HEK293 (cell line): ENCODE measurements around the gene SLC19A1.

Experiments
- CTCF ChIA-PET: fragments of 350-600 bp; formaldehyde crosslinking; extraction: SDS; loops from one replicate; lab custom pipeline; 2021; ENCODE audit warnings: antibody characterized with exemption; lab: Yijun Ruan, JAX
- POLR2A ChIA-PET: fragments of 300-600 bp; formaldehyde crosslinking; extraction: SDS; loops from one replicate; lab custom pipeline; 2020; ENCODE audit warnings: antibody characterized with exemption, inconsistent platforms; lab: Yijun Ruan, JAX
- H3K27ac ChIP-seq: fragments of 200-500 bp; sonication (Bioruptor generic); 2 replicates; pipeline ENCODE4 v1.5.1; 2014; ENCODE audit warnings: low read depth, low read length, control low read depth, inconsistent platforms; ENCODE audit errors: extremely low read depth
- H3K36me3 ChIP-seq, 2 experiments: fragments of 200-500 bp in 1 of 2; sonication (Bioruptor generic) in 1 of 2; 1 replicate in 1 of 2; 2 replicates in 1 of 2; pipeline ENCODE4 v1.5.1; 2014 to 2017; ENCODE audit warnings: inconsistent platforms in 2 of 2, low read length in 2 of 2; ENCODE audit not compliant: control insufficient read depth in 2 of 2, insufficient read depth in 1 of 2
- H3K4me1 ChIP-seq: fragments of 200-500 bp; sonication (Bioruptor generic); 2 replicates; pipeline ENCODE4 v1.5.1; 2014; ENCODE audit warnings: mild to moderate bottlenecking, low read length, inconsistent platforms; ENCODE audit not compliant: control insufficient read depth, insufficient read depth
- H3K4me3 ChIP-seq: 2 replicates; pipeline ENCODE4 v1.5.1; 2011; ENCODE audit warnings: low read depth, mild to moderate bottlenecking, control low read depth, low read length, moderate library complexity
- H3K9me3 ChIP-seq: fragments of 200-500 bp; sonication (Bioruptor generic); 2 replicates; pipeline ENCODE4 v1.5.1; 2014; ENCODE audit warnings: low read depth, low read length, inconsistent platforms; ENCODE audit not compliant: control insufficient read depth, insufficient read depth
- EGR2 ChIP-seq: fragments of 450-650 bp; formaldehyde crosslinking; IDR thresholded peaks from 2 replicates; pipeline ENCODE4 v1.5.1; 2016; ENCODE audit warnings: low read depth, missing biosample characterization, missing genetic modification characterization
- GLI2 ChIP-seq: fragments of 450-650 bp; formaldehyde crosslinking; IDR thresholded peaks from 2 replicates; pipeline ENCODE4; 2017; ENCODE audit warnings: missing biosample characterization, missing genetic modification characterization, low read depth, borderline replicate concordance
- GLIS2 ChIP-seq: fragments of 450-650 bp; formaldehyde crosslinking; IDR thresholded peaks from 2 replicates; pipeline ENCODE4 v1.5.1; 2016; ENCODE audit warnings: missing biosample characterization, missing genetic modification characterization
- KLF17 ChIP-seq: fragments of 450-650 bp; formaldehyde crosslinking; IDR thresholded peaks from 2 replicates; pipeline ENCODE4 v1.5.1; 2016; ENCODE audit warnings: missing biosample characterization, missing genetic modification characterization
- KLF9 ChIP-seq: fragments of 450-650 bp; formaldehyde crosslinking; IDR thresholded peaks from 2 replicates; pipeline ENCODE4 v1.5.1; 2016; ENCODE audit warnings: missing biosample characterization, missing genetic modification characterization, low read depth
- PRDM10 ChIP-seq: fragments of 450-650 bp; formaldehyde crosslinking; IDR thresholded peaks from 2 replicates; pipeline ENCODE4 v1.5.1; 2016; ENCODE audit warnings: missing biosample characterization, missing genetic modification characterization
- SCRT1 ChIP-seq: fragments of 450-650 bp; formaldehyde crosslinking; IDR thresholded peaks from 2 replicates; pipeline ENCODE4 v1.5.1; 2016; ENCODE audit warnings: missing biosample characterization, missing genetic modification characterization, borderline replicate concordance
- YY1 ChIP-seq: fragments of 450-650 bp; formaldehyde crosslinking; IDR thresholded peaks from 2 replicates; pipeline ENCODE4 v1.5.1; 2018; ENCODE audit warnings: missing biosample characterization, missing genetic modification characterization
- ZFHX2 ChIP-seq: fragments of 450-650 bp; formaldehyde crosslinking; conservative IDR thresholded peaks from 2 replicates; pipeline ENCODE4 v1.5.1; 2016; ENCODE audit warnings: missing biosample characterization, missing genetic modification characterization
- ZIC2 ChIP-seq: fragments of 450-650 bp; formaldehyde crosslinking; IDR thresholded peaks from 2 replicates; pipeline ENCODE4 v1.5.1; 2016; ENCODE audit warnings: missing biosample characterization, missing genetic modification characterization
- ZNF132 ChIP-seq: fragments of 450-650 bp; formaldehyde crosslinking; IDR thresholded peaks from 2 replicates; pipeline ENCODE4 v1.5.1; 2017; ENCODE audit warnings: missing biosample characterization, missing genetic modification characterization, borderline replicate concordance
- ZNF16 ChIP-seq: fragments of 450-650 bp; formaldehyde crosslinking; IDR thresholded peaks from 2 replicates; pipeline ENCODE4 v1.5.1; 2016; ENCODE audit warnings: low read depth, missing biosample characterization, missing genetic modification characterization
- ZNF214 ChIP-seq: fragments of 450-650 bp; formaldehyde crosslinking; IDR thresholded peaks from 2 replicates; pipeline ENCODE4 v1.5.1; 2017; ENCODE audit warnings: missing biosample characterization, mild to moderate bottlenecking, missing genetic modification characterization, borderline replicate concordance
- ZNF221 ChIP-seq: fragments of 450-650 bp; formaldehyde crosslinking; IDR thresholded peaks from 2 replicates; pipeline ENCODE4 v1.5.1; 2017; ENCODE audit warnings: missing biosample characterization, missing genetic modification characterization, borderline replicate concordance
- ZNF292 ChIP-seq: fragments of 450-650 bp; formaldehyde crosslinking; IDR thresholded peaks from 2 replicates; pipeline ENCODE4 v1.5.1; 2016; ENCODE audit warnings: low read depth, missing biosample characterization, missing genetic modification characterization, borderline replicate concordance
- ZNF423 ChIP-seq: fragments of 450-650 bp; formaldehyde crosslinking; IDR thresholded peaks from 2 replicates; pipeline ENCODE4 v1.5.1; 2016; ENCODE audit warnings: missing biosample characterization, missing genetic modification characterization
- ZNF501 ChIP-seq: fragments of 450-650 bp; formaldehyde crosslinking; IDR thresholded peaks from 2 replicates; pipeline ENCODE4 v1.5.1; 2016; ENCODE audit warnings: missing biosample characterization, missing genetic modification characterization
- ZNF571 ChIP-seq: fragments of 450-650 bp; formaldehyde crosslinking; IDR thresholded peaks from 2 replicates; pipeline ENCODE4 v1.5.0; 2017; ENCODE audit warnings: missing biosample characterization, missing genetic modification characterization
- ZNF623 ChIP-seq: fragments of 450-650 bp; formaldehyde crosslinking; IDR thresholded peaks from 2 replicates; pipeline ENCODE4 v1.5.1; 2016; ENCODE audit warnings: missing biosample characterization, missing genetic modification characterization
- ZNF677 ChIP-seq: fragments of 450-650 bp; IDR thresholded peaks from 2 replicates; pipeline ENCODE4 v1.5.0; 2018; ENCODE audit warnings: missing biosample characterization, mild to moderate bottlenecking, missing genetic modification characterization, moderate library complexity
- ZNF777 ChIP-seq: fragments of 450-650 bp; formaldehyde crosslinking; IDR thresholded peaks from 2 replicates; pipeline ENCODE4 v1.5.1; 2017; ENCODE audit warnings: missing biosample characterization, missing genetic modification characterization, borderline replicate concordance
- ZNF843 ChIP-seq: fragments of 450-650 bp; formaldehyde crosslinking; IDR thresholded peaks from 2 replicates; pipeline ENCODE4 v1.5.1; 2016; ENCODE audit warnings: missing biosample characterization, missing genetic modification characterization
- ZSCAN18 ChIP-seq: fragments of 450-650 bp; formaldehyde crosslinking; IDR thresholded peaks from 2 replicates; pipeline ENCODE4 v1.5.1; 2016; ENCODE audit warnings: missing biosample characterization, missing genetic modification characterization

SLC19A1 gene

GRCh38 chr21:45511661-45512431 lies 30.4 kb downstream of the SLC19A1 start:
- CTCF ChIA-PET, result no interaction called here
- no peak overlapping the region for H3K4me3 ChIP-seq
- POLR2A ChIA-PET, result no interaction called here
- no peaks in the 10 kb centered on the region for H3K9me3 ChIP-seq
- H3K27ac ChIP-seq, result peak overlapping the region; percentile 22
- H3K4me1 ChIP-seq, result no peaks in the 10 kb centered on the region
- H3K36me3 ChIP-seq, result peaks cover 0 to 49% of the 10 kb centered on the region in 2 experiments; a peak in 2 of 3 replicates
- 0 out of 2 replicates have a peak, but pooled peaks have one; percentile 38 for TF ChIP-seq GLIS2 (tag by site-specific recombination)
- TF ChIP-seq ZNF843 (tag by site-specific recombination), result no peak
- TF ChIP-seq ZFHX2 (tag by site-specific recombination), result peak; percentile 7; the same call in 1 of the 2 replicates
- TF ChIP-seq ZIC2 (tag by site-specific recombination), result peak; percentile 91
- TF ChIP-seq YY1 (tag by site-specific recombination), result no peak
- TF ChIP-seq PRDM10, result no peak

- ChIA-PET POLR2A (no interaction called here), CTCF (no interaction called here)
- H3K4me3 ChIP-seq, result no peak overlapping the region
- H3K36me3 ChIP-seq, result peaks cover 0 to 42% of the 10 kb centered on the region in 2 experiments; a peak in 2 of 3 replicates
- no peak overlapping the region for H3K27ac ChIP-seq
- no peaks in the 10 kb centered on the region for H3K9me3 ChIP-seq
- TF ChIP-seq KLF17 (tag by site-specific recombination), result no peak
- TF ChIP-seq ZFHX2 (tag by site-specific recombination), result 0 out of 2 replicates have a peak, but pooled peaks have one; percentile 14
- no peak for TF ChIP-seq ZSCAN18 (tag by site-specific recombination)
- TF ChIP-seq, all 188 proteins: peak for 1
- H3K4me1 ChIP-seq, result no peaks in the 10 kb centered on the region
Measured at GRCh38 chr21:45511007-45511406, 31.2 kb downstream of the SLC19A1 start.

- ChIA-PET POLR2A (no interaction called here), CTCF (interaction anchor here (1.4 kb wide), 1 partner anchor 32 kb away, joined by 3 read pairs; no protein-coding TSS in a partner anchor)
- Histone ChIP-seq H3K4me3 (no peak overlapping the region), H3K36me3 (peaks cover 0 to 37% of the 10 kb centered on the region in 2 experiments; a peak in 2 of 3 replicates), H3K9me3 (no peaks in the 10 kb centered on the region), H3K4me1 (no peaks in the 10 kb centered on the region), H3K27ac (no peak overlapping the region)
- TF ChIP-seq KLF9 (tag by site-specific recombination) (no peak), ZNF16 (tag by site-specific recombination) (no peak), ZNF777 (tag by site-specific recombination) (no peak), GLI2 (no peak), ZNF501 (tag by site-specific recombination) (no peak), ZNF214 (no peak), EGR2 (tag by site-specific recombination) (no peak), ZNF132 (tag by site-specific recombination) (no peak), ZNF571 (tag by site-specific recombination) (no peak), ZNF221 (no peak), ZNF677 (no peak), ZNF423 (tag by site-specific recombination) (no peak), ZNF292 (tag by site-specific recombination) (no peak), SCRT1 (no peak), ZNF623 (tag by site-specific recombination) (no peak)
Measured at GRCh38 chr21:45510466-45510955, 31.7 kb downstream of the SLC19A1 start.
